GM19372 (cell line): Measurements from ENCODE around the gene POU2F1.

Experiments
- ATAC-seq: cut with Tn5 transposase; IDR thresholded peaks from one replicate; pipeline ENCODE4 v1.9.1; 2021; ENCODE audit warnings: mild to moderate bottlenecking, low read depth, moderate library complexity; ENCODE audit not compliant: unreplicated experiment

Gene POU2F1

GRCh38 chr1:167220537-167221125 lies at the start of gene POU2F1:
Gene POU2F1 (plus strand): TSS chr1:167220886. CDS start chr1:167220898, 12 bp downstream.
- ATAC-seq = peak; percentile 56

DNA sequence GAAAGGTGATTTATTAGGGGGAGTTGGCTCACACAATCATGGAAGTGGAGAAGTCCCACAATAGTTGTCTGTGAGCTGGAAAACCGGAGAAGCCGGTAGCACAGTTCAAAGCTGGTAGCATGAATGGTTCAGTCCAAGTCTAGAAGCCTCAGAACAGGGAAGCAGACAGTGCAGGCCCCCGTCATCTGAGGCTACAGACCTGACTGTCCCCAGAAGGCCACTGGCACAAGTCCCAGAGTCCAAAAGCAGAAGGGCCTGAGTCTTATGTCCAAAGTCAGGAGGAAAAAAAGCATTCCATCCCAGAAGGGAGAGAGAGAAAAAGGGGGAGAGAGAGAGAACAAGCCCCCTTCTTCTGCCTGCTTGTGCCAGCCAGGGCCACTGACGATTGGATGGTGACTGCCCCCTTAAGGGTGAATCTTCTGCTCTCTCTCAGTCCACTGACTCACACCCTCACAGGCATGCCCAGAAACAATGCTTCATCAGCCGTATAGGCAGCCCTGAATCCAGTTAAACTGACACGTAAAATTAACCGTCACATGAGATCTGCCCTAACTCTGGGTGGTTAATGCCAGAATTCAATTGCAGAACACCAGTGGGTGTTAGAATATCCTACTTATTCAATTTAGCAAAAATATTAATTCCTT lies 49.3 kb upstream of the POU2F1 start:
- no peak for ATAC-seq

DNA sequence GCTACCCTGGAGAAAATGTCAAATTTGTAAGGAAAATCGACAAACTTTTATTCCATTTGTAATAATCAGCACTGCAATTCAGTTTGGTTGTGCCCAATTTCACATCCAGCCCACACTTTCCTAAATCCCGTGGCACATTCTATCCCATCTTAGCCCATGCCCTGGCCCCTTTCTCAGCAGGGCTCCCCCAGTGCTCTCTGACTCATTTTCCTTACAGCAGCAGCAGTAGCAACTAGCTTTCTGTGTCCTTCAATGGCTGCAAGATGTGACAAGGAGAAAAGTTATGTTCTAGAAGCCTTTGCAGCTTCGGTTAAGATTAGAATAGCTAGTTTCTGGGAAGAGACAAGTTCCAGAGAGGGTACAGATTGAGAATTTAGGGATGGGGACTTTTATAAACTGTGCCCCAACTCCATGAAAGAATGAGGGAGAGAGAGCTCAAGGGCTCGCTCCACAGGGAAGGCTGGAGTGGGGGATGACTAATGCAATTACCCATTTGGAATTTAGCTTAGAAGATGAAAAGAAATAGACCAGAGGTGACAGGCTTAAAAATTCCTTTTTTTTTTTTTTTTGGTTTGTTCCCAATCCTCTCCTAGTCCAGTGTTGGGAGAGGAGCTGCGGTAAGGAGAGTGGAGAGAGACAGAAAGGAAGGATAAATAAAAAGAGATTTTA lies 47.0 kb upstream of the POU2F1 start:
- ATAC-seq = no peak

- ATAC-seq = no peak
These were observed 44.8 kb upstream of the POU2F1 start for GRCh38 chr1:167175901-167176300.

DNA sequence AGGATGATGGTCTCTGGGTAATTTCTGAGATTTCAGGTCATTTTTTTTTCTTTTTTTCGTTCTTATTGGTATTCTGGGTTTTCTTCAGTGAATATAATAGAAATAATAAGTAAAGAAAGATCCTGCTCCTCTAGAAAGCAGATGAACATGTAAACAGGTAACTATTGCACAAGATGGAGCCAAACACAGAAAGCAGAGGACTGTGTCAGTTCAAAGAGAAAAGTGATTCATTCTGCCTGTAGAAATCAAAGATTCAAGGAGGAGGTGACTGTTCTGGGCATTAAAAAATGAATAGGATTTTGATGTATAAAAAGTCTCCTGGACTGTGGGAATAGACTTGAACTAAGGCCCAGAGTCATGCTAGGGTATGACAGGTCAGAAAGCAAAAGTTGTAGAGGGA lies 41.9 kb upstream of the POU2F1 start:
- no peak for ATAC-seq

GRCh38 chr1:167182571-167183320 lies 37.9 kb upstream of the POU2F1 start:
- no peak for ATAC-seq

GRCh38 chr1:167184081-167184480 lies 36.6 kb upstream of the POU2F1 start:
- no peak for ATAC-seq

- ATAC-seq = no peak
These were observed 35.6 kb upstream of the POU2F1 start for GRCh38 chr1:167185062-167185461.

- no peak for ATAC-seq
These were observed 34.6 kb upstream of the POU2F1 start for GRCh38 chr1:167185974-167186657.

DNA sequence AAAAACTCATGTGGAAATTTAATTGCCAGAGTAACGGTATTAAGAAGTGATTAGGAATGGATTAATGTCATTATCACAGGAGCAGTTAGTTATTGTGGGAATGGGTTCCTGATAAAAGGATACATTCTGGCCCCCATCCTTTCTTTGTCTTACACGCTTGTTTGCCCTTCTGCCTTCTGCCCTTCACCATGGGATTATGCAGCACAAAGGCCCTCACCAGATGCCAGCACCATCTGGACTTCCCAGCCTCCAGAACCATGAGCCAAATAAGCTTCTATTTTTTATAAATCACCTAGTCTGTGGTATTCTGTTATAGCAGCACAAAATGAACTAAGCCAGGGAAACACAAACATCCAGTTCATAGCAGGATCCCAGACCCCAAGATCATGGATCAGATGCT lies 33.9 kb upstream of the POU2F1 start:
- ATAC-seq = no peak

DNA sequence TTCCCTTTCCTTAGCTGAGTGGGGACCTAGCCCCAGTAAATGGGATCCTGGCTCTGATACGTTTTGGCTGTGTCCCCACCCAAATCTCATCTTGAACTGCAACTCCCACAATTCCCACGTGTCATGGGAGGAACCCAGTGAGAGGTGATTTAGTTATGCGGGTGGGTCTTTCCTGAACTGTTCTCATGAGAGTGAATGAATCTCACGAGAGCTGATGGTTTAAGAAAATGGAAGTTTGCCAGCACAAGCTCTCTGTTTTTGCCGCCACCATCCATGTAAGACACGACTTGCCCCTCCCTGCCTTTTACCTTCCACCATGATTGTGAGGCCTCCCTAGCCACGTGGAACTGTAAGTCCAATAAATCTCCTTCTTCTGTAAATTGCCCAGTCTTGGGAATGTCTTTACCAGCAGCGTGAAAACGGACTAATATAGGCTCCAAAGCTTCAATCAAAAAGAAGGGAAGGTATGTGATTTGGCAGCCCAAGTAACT lies 29.9 kb upstream of the POU2F1 start:
- ATAC-seq = no peak

DNA sequence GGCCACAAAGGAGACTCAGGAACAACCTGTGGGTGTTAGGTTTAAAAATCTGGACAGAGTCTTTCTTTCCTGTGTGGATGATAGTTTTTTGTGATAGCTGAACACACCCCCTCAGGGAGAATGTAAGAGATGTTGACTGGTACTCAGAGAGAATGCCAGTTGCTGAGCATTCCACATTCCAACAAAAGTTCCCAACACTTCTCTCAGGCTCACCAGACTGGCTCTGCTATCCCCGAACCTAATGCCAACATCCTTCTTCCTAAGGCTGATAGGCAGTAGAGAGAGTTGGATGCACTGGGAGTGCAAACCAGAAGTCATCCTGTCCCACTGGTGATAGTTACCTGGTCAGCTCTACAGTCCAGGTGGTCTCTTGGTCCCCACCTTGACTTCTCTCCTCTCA lies 28.7 kb upstream of the POU2F1 start:
- no peak for ATAC-seq

DNA sequence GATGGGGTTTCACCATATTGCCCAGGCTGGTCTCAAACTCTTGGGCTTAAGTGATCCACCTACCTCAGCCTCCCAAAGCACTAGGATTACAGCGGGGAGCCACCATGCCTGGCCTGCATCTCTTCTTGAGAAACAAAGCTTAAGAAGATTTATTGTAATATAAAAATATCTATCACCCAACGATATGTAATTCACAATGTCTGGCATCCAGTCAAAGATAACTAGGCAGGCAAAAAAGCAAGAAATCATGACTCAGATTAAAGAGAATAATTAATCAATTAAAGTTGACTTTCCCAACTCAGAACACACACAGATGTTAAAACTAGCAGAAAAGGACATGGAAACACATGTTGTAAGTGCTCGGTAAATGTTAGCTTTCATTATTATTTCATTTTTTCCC lies 26.5 kb upstream of the POU2F1 start:
- ATAC-seq = no peak

DNA sequence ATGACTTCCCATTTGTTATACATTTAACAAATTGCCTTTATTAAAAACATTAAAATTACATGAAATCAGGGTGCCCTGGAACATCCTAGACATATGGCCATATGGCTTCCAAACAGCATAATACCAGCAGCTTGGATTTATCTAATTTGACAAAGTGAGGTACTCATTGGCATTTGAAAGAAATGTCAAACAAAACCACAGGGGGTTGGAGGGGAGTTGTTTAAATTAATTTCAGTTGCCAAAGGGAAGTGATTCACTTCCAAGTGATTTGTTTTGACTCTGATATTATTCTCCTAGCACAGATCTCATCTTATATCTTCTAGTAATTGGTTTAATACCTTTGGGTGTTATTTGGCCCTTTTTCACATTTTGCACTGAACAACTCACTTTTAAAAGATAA lies 24.5 kb upstream of the POU2F1 start:
- ATAC-seq = no peak

- ATAC-seq = no peak
These were observed 23.4 kb upstream of the POU2F1 start for GRCh38 chr1:167197236-167197635.

DNA sequence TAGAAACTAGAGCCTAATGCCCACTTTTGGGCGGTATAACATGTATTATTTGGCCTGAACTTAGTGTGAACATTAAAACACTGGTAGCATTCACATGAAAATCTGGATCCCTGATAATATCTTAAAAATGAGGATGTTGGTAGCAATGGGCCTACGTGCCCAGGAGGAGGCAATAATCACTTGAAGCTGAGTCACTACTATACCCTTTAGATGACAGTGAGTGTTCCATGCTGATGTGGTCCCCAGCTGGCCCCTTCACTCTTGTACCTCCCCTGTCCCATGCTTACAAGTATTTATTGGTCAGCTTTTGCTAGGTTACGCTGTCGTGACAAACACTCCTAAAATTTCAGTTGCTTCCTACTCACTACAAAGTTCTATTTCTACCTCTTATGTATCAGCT lies 23.0 kb upstream of the POU2F1 start:
- no peak for ATAC-seq

DNA sequence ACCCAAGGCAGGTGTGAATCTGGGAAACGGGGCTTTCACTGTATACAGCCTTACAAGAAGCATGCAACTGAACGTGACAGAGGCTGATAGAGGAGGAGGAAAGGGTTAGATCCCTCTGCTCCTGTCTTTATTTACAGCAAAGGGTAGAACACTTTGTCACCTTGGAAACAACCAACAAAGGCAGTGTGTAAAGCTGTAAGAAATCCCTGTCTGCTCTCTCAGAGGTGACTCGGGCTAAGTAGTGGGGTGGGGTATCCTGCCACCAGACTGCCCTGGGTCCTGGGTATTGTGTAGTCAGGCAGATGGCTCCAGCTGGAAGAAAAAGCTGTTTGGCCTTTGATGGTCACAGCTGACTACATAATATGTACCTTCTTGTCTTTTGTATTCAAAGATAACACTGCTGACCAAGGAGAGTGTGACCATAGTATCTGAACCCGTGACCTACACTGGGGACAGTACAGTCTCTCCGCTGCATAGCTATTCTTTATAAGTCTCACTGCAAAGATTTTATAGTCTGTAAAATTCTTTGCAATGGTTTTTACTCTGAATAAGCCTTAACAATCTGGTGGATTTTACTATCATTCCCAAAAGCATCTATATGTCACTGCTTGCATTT lies 22.1 kb upstream of the POU2F1 start:
- no peak for ATAC-seq

DNA sequence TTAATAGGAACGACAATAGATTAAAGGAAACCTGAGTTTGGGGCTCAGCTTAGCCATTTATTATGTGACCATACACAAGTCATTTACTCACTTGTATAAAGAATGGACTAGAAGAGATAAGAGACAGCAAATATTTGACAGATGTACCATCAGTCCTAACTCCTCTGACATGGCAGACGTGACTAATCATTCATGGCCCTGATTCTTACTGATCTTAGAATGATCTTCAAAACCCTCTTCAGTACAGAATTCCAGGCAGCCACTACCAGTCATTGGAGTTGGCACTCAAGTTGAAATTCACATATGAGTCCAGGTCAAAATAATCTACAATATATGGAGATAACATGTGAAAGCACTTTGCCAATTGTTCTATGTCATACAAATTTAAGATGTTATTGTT lies 21.0 kb upstream of the POU2F1 start:
- ATAC-seq = no peak

GRCh38 chr1:167200272-167200671 lies 20.4 kb upstream of the POU2F1 start:
- no peak for ATAC-seq

DNA sequence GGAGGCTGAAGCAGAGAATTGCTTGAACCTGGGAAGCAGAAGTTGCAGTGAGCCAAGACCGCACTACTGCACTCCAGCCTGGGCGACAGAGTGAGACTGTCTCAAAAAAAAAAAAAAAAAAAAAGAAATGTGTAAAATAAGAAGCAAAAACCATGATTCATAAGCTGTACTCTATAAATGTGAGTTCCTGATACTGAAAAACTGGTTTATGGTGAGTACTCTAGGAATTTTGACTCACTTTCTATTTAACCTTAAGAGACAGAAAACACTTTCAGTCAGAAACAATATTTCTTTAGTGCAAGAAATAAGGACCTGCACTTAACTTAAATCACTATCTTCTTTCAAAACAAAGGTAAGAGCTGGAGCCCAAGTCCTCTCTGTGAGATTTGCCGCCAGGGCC lies 19.9 kb upstream of the POU2F1 start:
- ATAC-seq = no peak
